GM19043 (cell line): ENCODE data around the gene UMPS.

Source experiments
- ATAC-seq: cut with Tn5 transposase; IDR thresholded peaks from one replicate; pipeline ENCODE4 v1.9.1; 2021; ENCODE audit warnings: low read depth; ENCODE audit not compliant: unreplicated experiment

The UMPS gene

DNA sequence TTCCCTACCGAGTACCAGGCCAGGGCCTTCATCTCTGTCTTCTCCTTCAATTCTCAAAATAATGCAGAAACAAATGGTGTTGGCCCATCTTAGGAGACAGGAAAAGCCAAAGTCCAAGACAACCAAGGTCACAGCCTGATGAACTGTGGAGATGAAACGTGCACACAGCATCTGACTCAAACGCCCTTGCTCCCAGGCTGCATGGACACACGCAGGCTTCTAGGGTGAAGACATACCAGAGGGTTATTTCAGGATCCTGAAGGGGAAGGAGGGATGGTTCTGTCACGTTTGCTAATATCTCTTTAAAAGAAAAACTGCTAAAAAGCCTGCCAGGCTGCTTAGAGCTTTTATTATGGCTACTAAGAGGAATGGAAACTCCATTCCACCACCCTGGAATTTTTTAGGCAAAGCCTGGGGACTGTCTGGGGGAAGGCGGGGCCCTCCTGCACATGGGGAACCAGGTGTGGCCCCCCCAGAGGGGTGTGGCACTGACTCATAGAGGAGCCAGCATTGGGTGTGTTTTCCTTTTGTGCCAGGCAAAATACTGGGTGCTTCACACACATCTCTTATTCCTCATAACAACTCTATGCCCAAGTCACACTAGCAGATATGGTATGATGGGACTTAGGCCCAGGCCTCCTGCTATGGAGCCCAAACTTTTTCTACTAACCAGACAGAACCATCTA lies 62.9 kb downstream of the UMPS start:
- ATAC-seq: no peak

DNA sequence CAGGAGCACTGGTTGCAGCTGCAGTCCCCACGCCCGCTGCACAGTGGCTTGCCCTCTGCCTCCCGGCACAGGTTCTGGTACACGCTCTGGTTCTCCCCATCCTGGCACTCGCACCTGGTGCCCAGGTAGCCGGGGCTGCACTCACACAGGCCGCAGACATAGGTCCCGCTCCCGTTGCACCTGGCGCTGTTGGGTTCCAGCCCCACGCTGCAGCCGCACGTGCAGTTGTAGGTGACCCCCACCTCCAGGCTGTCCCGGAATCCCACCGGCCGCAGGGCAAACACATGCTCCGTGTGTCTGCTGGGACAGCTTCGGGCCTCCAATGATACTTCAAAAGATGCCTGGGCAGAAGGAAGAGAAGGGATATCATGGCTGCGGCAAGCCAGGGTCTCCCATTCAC lies 66.2 kb downstream of the UMPS start:
- ATAC-seq: no peak

DNA sequence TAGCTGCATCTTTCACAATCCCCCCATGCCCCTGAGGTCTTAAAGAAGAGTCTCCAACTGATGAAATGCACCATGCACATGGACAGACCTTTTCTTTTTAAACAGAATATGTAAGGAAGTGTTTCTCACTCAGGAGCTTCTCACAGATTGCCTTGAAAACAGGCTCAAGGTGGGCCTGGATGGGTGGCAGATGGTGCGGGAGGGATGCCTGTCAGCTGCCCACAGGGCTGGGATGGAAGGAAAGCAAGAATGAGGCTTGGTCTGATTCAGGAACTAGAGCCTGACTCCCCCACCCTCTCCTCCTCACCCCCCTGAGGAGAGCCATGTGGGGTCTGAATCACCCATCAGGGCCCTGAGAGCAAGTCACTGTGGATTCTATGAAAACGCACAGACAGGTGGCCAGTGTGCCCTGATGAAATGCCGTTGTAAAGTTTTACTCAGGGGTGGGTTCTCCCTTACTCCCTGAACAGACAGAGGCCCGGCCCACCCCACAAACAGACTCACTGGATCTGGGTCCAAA lies 67.2 kb downstream of the UMPS start:
- ATAC-seq: no peak
